Measurements from ENCODE around the gene SLC39A11.

The SLC39A11 gene

GRCh38 chr17:72631568-72631948 is 460.9 kb downstream of the SLC39A11 start:
- no peak overlapping the region for H3K4me2 ChIP-seq (ENCODE audit: low read depth, low read length)
- no peak overlapping the region for H2AFZ ChIP-seq (ENCODE audit: low read length)
- no peaks in the 10 kb centered on the region for H3K9me3 ChIP-seq (replicated peaks; ENCODE audit: insufficient read depth, low read length)
- no peaks in the 10 kb centered on the region for H3F3A ChIP-seq (ENCODE audit: insufficient read depth, low read length)
- H3K4me3 ChIP-seq (ENCODE audit: low read length) = no peak overlapping the region
- no peak overlapping the region for H3K9ac ChIP-seq (ENCODE audit: low read length)
- H3K79me2 ChIP-seq (ENCODE audit: low read length) = no peaks in the 10 kb centered on the region
- H3K9me2 ChIP-seq (replicated peaks; ENCODE audit: insufficient read depth, low read length) = no peaks in the 10 kb centered on the region
- TF ChIP-seq EZH2 (optimal IDR thresholded peaks at IDR 0.05; ENCODE audit: low read depth, low read length) (no peak), CTCF (IDR thresholded peaks at IDR 0.05; ENCODE audit: low read length) (no peak), EZH2phosphoT487 (IDR thresholded peaks at IDR 0.05; ENCODE audit: low read length) (no peak)
- no peak overlapping the region for H3K27ac ChIP-seq (ENCODE audit: low read length)
- H4K20me1 ChIP-seq (ENCODE audit: insufficient read depth, low read length) = no peaks in the 10 kb centered on the region
- no peaks in the 10 kb centered on the region for H3K4me1 ChIP-seq (ENCODE audit: low read length)
- H3K27me3 ChIP-seq (replicated peaks; ENCODE audit: insufficient read depth, low read length) = no peaks in the 10 kb centered on the region
- DNase-seq = no peak
- H3K36me3 ChIP-seq (replicated peaks; ENCODE audit: insufficient read depth, low read length) = no peaks in the 10 kb centered on the region

GRCh38 chr17:72624652-72625051 is 467.8 kb downstream of the SLC39A11 start:
- Histone ChIP-seq H3K36me3 (replicated peaks; ENCODE audit: insufficient read depth, low read length) (no peaks in the 10 kb centered on the region), H4K20me1 (ENCODE audit: insufficient read depth, low read length) (no peaks in the 10 kb centered on the region), H3K4me3 (ENCODE audit: low read length) (no peak overlapping the region), H3K79me2 (ENCODE audit: low read length) (no peaks in the 10 kb centered on the region), H3K4me1 (ENCODE audit: low read length) (no peaks in the 10 kb centered on the region), H3K4me2 (ENCODE audit: low read depth, low read length) (no peak overlapping the region), H3K9ac (ENCODE audit: low read length) (no peak overlapping the region), H3K9me3 (replicated peaks; ENCODE audit: insufficient read depth, low read length) (no peaks in the 10 kb centered on the region), H3F3A (ENCODE audit: insufficient read depth, low read length) (no peaks in the 10 kb centered on the region), H3K27me3 (replicated peaks; ENCODE audit: insufficient read depth, low read length) (no peaks in the 10 kb centered on the region), H2AFZ (ENCODE audit: low read length) (no peak overlapping the region), H3K9me2 (replicated peaks; ENCODE audit: insufficient read depth, low read length) (no peaks in the 10 kb centered on the region), H3K27ac (ENCODE audit: low read length) (no peak overlapping the region)
- no peak for DNase-seq
- TF ChIP-seq CTCF (IDR thresholded peaks at IDR 0.05; ENCODE audit: low read length) (0 out of 2 replicates have a peak, but pooled peaks have one; percentile 12), EZH2 (optimal IDR thresholded peaks at IDR 0.05; ENCODE audit: low read depth, low read length) (no peak)

GRCh38 chr17:72624226-72624625 is 468.3 kb downstream of the SLC39A11 start:
- no peak for TF ChIP-seq EZH2 (optimal IDR thresholded peaks at IDR 0.05; ENCODE audit: low read depth, low read length)
- TF ChIP-seq CTCF (IDR thresholded peaks at IDR 0.05; ENCODE audit: low read length) = no peak
- TF ChIP-seq EZH2phosphoT487 (IDR thresholded peaks at IDR 0.05; ENCODE audit: low read length) = no peak
- H3K27me3 ChIP-seq (replicated peaks; ENCODE audit: insufficient read depth, low read length) = no peaks in the 10 kb centered on the region
- no peak overlapping the region for H3K9ac ChIP-seq (ENCODE audit: low read length)
- no peak overlapping the region for H3K4me3 ChIP-seq (ENCODE audit: low read length)
- H3K27ac ChIP-seq (ENCODE audit: low read length) = no peak overlapping the region
- H3K9me2 ChIP-seq (replicated peaks; ENCODE audit: insufficient read depth, low read length) = no peaks in the 10 kb centered on the region
- H3K36me3 ChIP-seq (replicated peaks; ENCODE audit: insufficient read depth, low read length) = no peaks in the 10 kb centered on the region
- H4K20me1 ChIP-seq (ENCODE audit: insufficient read depth, low read length) = no peaks in the 10 kb centered on the region
- H3K4me2 ChIP-seq (ENCODE audit: low read depth, low read length) = no peak overlapping the region
- DNase-seq = no peak
- H3F3A ChIP-seq (ENCODE audit: insufficient read depth, low read length) = no peaks in the 10 kb centered on the region
- H2AFZ ChIP-seq (ENCODE audit: low read length) = no peak overlapping the region
- no peaks in the 10 kb centered on the region for H3K9me3 ChIP-seq (replicated peaks; ENCODE audit: insufficient read depth, low read length)
- H3K4me1 ChIP-seq (ENCODE audit: low read length) = no peaks in the 10 kb centered on the region
- H3K79me2 ChIP-seq (ENCODE audit: low read length) = no peaks in the 10 kb centered on the region

All from MM.1S (cell line).